Subcutaneous adipose tissue (tissue), 4 donors: ENCODE results near the gene MTOR. TPM values are rescaled to one million over a fixed set of nuclear protein-coding genes. Genes with fewer than 3 reads are reported as not detected.

Experiments
- total RNA-seq, 4 donors: library from RNA; depleted of rRNA; stranded (reverse); fragments of >200 nt; gene quantifications; one replicate each; pipeline ENCODE4 v1.1.0, GENCODE V29; 2016
- TF ChIP-seq, protein P1 (sequence below): fragments of 450-650 bp; IDR thresholded peaks from one replicate; pipeline ENCODE4 v1.5.1; 2016; ENCODE audit warnings: low read depth, mild to moderate bottlenecking, control low read depth, antibody characterized with exemption, moderate library complexity

Gene MTOR
- total RNA-seq, 4 donors from 2014 or later, result 36.2 to 54.1 (median 40.1) TPM

DNA sequence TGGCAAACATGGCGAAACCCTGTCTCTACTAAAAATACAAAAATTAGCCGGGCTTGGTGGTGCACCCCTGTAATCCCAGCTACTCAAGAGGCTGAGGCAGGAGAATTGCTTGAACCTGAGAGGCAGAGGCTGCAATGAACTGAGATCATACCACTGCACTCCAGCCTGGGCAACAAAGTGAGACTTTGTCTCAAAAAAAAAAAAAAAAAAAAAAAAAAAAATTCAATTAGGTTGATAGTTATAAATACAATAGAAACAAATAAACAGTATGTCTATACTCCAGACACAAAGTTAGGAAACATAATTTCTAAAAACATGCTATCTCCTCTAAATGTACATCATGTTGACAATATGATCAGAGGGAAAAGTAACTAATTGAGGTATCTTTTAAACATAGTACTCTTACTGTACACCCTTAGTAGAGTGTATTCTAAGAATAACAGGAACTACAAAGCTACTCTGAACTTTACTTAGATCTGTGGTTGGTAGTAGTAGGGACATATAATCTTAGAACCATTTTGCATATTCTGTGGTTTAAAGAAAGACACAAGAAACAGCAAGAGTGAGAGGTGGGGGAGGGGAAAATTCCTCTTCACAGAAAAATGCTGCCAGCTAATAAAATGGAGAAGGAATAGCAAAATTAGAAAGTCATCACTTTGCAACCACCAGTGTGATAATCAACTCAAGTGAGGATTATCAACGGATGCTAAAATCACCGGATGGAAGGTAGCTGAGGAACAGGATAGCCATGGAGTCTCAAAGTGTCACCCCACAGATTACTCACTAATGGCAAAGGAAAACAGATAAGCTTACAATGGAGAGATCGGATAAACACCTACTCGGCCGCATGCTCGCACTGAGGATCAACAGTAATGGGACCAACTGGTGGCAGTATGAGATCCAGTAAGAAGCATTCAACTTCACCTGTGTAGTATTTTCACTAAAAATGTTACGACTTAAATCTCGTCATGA is 35.0 kb downstream of the MTOR start:
- TF ChIP-seq, protein P1, sequence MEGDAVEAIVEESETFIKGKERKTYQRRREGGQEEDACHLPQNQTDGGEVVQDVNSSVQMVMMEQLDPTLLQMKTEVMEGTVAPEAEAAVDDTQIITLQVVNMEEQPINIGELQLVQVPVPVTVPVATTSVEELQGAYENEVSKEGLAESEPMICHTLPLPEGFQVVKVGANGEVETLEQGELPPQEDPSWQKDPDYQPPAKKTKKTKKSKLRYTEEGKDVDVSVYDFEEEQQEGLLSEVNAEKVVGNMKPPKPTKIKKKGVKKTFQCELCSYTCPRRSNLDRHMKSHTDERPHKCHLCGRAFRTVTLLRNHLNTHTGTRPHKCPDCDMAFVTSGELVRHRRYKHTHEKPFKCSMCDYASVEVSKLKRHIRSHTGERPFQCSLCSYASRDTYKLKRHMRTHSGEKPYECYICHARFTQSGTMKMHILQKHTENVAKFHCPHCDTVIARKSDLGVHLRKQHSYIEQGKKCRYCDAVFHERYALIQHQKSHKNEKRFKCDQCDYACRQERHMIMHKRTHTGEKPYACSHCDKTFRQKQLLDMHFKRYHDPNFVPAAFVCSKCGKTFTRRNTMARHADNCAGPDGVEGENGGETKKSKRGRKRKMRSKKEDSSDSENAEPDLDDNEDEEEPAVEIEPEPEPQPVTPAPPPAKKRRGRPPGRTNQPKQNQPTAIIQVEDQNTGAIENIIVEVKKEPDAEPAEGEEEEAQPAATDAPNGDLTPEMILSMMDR, result no peak

DNA sequence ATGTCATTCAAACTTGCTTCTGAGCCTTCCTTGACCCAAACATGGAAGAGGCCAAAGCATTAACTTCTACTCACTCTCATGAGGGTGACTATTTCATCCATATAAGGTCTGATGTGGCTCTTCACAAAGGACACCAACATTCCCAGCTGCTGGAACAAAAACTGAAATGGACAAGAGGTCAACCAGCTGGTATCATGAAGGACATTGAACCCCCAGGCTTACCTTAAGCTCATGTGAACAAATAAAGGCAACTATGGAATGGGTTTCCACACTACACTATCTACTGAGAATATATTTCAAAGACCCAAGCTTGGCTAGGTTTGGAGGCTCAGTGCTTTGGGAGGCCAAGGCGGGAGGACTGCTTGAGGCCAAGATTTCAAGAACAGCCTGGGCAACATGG is 46.3 kb downstream of the MTOR start:
- TF ChIP-seq, protein P1, result no peak

DNA sequence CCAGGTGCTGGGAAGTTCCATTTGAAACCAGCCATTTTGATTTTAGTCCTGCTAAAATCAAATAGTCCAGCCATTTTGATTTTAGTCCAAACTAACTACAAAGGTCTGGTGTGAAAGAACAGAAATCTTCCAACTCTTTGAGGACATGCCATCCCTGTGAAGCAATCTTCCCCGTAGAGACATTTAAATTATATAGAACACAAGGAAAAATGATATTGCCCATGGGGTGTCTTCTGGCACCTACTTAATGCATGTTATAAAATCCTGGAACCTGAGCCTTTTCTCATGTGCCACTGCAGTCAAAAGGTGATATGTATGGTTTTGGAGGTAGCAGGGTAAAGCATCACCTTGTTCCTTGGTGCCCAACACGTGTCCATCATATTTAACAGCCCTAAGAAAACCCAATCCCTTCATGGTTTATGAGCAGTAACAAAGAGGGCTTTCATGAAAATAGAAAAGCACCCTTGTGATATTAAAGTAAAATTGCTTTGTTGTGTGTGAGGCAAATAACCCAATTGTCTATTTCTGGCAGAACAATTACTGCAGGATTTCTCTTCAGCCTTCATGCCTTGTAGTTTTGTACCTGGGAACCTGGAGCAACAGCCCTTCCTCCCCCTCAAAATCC is 46.9 kb downstream of the MTOR start:
- TF ChIP-seq, protein P1, result no peak

- TF ChIP-seq, protein P1, result no peak
These were observed 47.5 kb downstream of the MTOR start for GRCh38 chr1:11214698-11215380.

DNA sequence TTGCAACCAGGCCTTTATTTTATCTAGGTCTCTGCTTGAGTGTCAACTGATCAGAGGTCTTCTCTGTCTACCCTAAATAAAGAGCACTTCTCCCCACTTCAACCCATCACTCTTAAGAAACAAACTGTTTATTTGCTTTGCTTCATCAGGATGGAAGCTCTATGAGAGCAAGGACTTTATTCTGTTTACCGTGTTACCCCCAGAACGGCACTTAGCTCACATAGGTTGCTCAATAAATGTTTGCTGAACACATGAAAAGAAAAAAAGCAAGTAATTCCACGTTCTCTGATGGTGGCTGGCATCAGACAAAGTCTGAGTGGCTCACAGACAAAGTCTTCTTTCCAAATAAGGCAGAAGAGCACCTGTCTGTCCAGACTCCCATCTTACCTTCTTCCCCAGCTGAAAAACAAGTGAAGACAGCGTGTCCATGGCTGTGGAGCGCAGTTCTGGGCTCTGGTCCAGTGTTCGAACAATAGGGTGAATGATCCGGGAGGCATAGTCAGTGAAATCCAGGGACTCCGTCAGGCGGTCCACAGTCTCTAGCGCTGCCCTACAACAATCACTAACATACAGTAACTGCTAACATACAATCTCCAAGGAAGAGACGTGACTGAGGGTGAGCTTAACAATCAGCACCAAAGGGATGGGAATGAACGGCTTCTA is 50.3 kb downstream of the MTOR start:
- TF ChIP-seq, protein P1, result no peak

- TF ChIP-seq, protein P1, result no peak
These were observed 50.9 kb downstream of the MTOR start for GRCh38 chr1:11211461-11211860.
